H1 (cell line): ENCODE data around the gene SIPA1L3. TPM values are rescaled to one million over a fixed set of nuclear protein-coding genes. Genes with fewer than 3 reads are reported as not detected.

Experiments used
- CTCF ChIA-PET: fragments of 300-600 bp; sonication (Branson Sonifier 250); formaldehyde crosslinking; loops from one replicate; lab custom pipeline; 2021; ENCODE audit not compliant: partially characterized antibody; lab: Charles Lee
- POLR2A ChIA-PET: fragments of 300-600 bp; sonication (Branson Sonifier 250); formaldehyde crosslinking; loops from one replicate; lab custom pipeline; 2021; ENCODE audit warnings: inconsistent platforms; ENCODE audit not compliant: partially characterized antibody; lab: Charles Lee
- DNase-seq, 2 experiments: peaks; one replicate each; pipeline versions ENCODE4 v3.0.0 to v3.0.0-alpha.2; 2010 to 2022; ENCODE audit warnings: low spot score in 2 of 2, low read depth in 1 of 2, mixed read lengths in 1 of 2
- FAIRE-seq: peaks from 2 replicates; lab custom pipeline; 2011; peaks lifted over from hg19 to GRCh38; lab: Jason Lieb, UNC
- H2AFZ ChIP-seq: 2 replicates; pipeline ENCODE4 v1.8.1; 2012; ENCODE audit warnings: low read length, inconsistent platforms
- H2AK5ac ChIP-seq: 2 replicates; pipeline ENCODE4 v1.6.1; 2013; ENCODE audit warnings: low read depth, low read length
- H2BK120ac ChIP-seq: replicated peaks from 2 replicates; pipeline ENCODE3; 2013; ENCODE audit warnings: low read depth, low read length, inconsistent platforms
- H2BK12ac ChIP-seq: 2 replicates; pipeline ENCODE4 v1.6.1; 2013; ENCODE audit warnings: low read depth, low read length
- H2BK15ac ChIP-seq: 2 replicates; pipeline ENCODE4 v1.6.1; 2013; ENCODE audit warnings: low read length
- H2BK20ac ChIP-seq: 2 replicates; pipeline ENCODE4 v1.6.1; 2013; ENCODE audit warnings: low read length
- H2BK5ac ChIP-seq: 2 replicates; pipeline ENCODE4 v1.6.1; 2013; ENCODE audit warnings: low read depth, low read length
- H3K14ac ChIP-seq: 2 replicates; pipeline ENCODE4 v1.6.1; 2013; ENCODE audit warnings: inconsistent platforms; ENCODE audit not compliant: insufficient read length
- H3K18ac ChIP-seq: 2 replicates; pipeline ENCODE4 v1.6.1; 2013; ENCODE audit warnings: low read length; ENCODE audit errors: extremely low read depth
- H3K23ac ChIP-seq: 2 replicates; pipeline ENCODE4 v1.6.1; 2013; ENCODE audit warnings: inconsistent platforms; ENCODE audit not compliant: insufficient read length
- H3K23me2 ChIP-seq: 2 replicates; pipeline ENCODE4 v1.6.1; 2013; ENCODE audit warnings: low read depth, low read length
- H3K27ac ChIP-seq: 2 replicates; pipeline ENCODE4 v1.6.1; 2011; ENCODE audit warnings: low read depth, low read length, inconsistent platforms
- H3K27me3 ChIP-seq, 4 experiments: replicated peaks in 1 of 4; 1 replicate in 1 of 4; 2 replicates in 3 of 4; pipeline versions ENCODE4 v1.6.1 to v1.8.1; 2011 to 2013; ENCODE audit warnings: low read length in 3 of 4, mild to moderate bottlenecking in 3 of 4, inconsistent platforms in 2 of 4, mixed read lengths in 2 of 4, moderate library complexity in 1 of 4; ENCODE audit not compliant: control insufficient read depth in 3 of 4, insufficient read depth in 3 of 4; ENCODE audit errors: extremely low read depth in 1 of 4
- H3K36me3 ChIP-seq, 4 experiments: 2 replicates each; pipeline versions ENCODE4 v1.6.1 to v1.8.1; 2011 to 2013; ENCODE audit warnings: mild to moderate bottlenecking in 4 of 4, low read length in 3 of 4, moderate library complexity in 2 of 4, control low read depth in 1 of 4, inconsistent platforms in 1 of 4; ENCODE audit not compliant: insufficient read depth in 4 of 4, control insufficient read depth in 2 of 4
- H3K4ac ChIP-seq: replicated peaks from 2 replicates; pipeline ENCODE3; 2013; ENCODE audit warnings: low read length, low read depth, mixed read lengths, inconsistent platforms; ENCODE audit not compliant: insufficient read length
- H3K4me1 ChIP-seq, 4 experiments: replicated peaks in 1 of 4; 1 replicate in 1 of 4; 2 replicates in 3 of 4; pipeline versions ENCODE4 v1.6.1 to v1.8.1; 2011 to 2013; ENCODE audit warnings: low read length in 3 of 4, inconsistent platforms in 2 of 4, mixed read lengths in 1 of 4; ENCODE audit not compliant: insufficient read depth in 4 of 4, control insufficient read depth in 3 of 4
- H3K4me2 ChIP-seq, 2 experiments: 2 replicates each; pipeline versions ENCODE4 v1.6.1 to v1.8.1; 2011 to 2013; ENCODE audit warnings: low read depth in 2 of 2, low read length in 2 of 2, control low read depth in 1 of 2, inconsistent platforms in 1 of 2, mild to moderate bottlenecking in 1 of 2; ENCODE audit not compliant: insufficient read depth in 1 of 2
- H3K4me3 ChIP-seq, 4 experiments: fragments of 200-600, 300-600 bp in 1 of 4; sonication (generic), shearing (Covaris generic), sonication (Bioruptor Twin) in 1 of 4; 2 replicates each; pipeline versions ENCODE4 v1.5.1 to v1.8.1; 2011 to 2016; ENCODE audit warnings: low read length in 4 of 4, low read depth in 3 of 4, control low read depth in 2 of 4, inconsistent platforms in 2 of 4, mild to moderate bottlenecking in 2 of 4, mixed read lengths in 1 of 4, moderate library complexity in 1 of 4; ENCODE audit not compliant: insufficient read depth in 2 of 4; ENCODE audit errors: extremely low read depth in 1 of 4
- H3K56ac ChIP-seq: replicated peaks from 2 replicates; pipeline ENCODE3; 2013; ENCODE audit warnings: low read depth, mild to moderate bottlenecking, mixed read lengths, low read length, inconsistent platforms; ENCODE audit not compliant: insufficient read length
- H3K79me1 ChIP-seq: 2 replicates; pipeline ENCODE4 v1.6.1; 2013; ENCODE audit warnings: low read depth, low read length, control low read depth
- H3K79me2 ChIP-seq, 2 experiments: 2 replicates each; pipeline versions ENCODE4 v1.6.1 to v1.8.1; 2012 to 2013; ENCODE audit warnings: low read length in 2 of 2, mild to moderate bottlenecking in 2 of 2, inconsistent platforms in 1 of 2; ENCODE audit not compliant: insufficient read depth in 2 of 2, control insufficient read depth in 1 of 2
- H3K9ac ChIP-seq, 4 experiments: replicated peaks in 1 of 4; 1 replicate in 1 of 4; 2 replicates in 3 of 4; pipeline versions ENCODE4 v1.6.1 to v1.8.1; 2011 to 2013; ENCODE audit warnings: low read depth in 3 of 4, low read length in 3 of 4, control low read depth in 2 of 4, mild to moderate bottlenecking in 2 of 4, moderate library complexity in 2 of 4, inconsistent platforms in 1 of 4; ENCODE audit errors: extremely low read depth in 1 of 4
- H3K9me3 ChIP-seq, 2 experiments: 2 replicates each; pipeline versions ENCODE4 v1.6.1 to v1.8.1; 2012 to 2013; ENCODE audit warnings: mild to moderate bottlenecking in 2 of 2, moderate library complexity in 2 of 2, control low read depth in 1 of 2, inconsistent platforms in 1 of 2, low read depth in 1 of 2, low read length in 1 of 2, mixed read lengths in 1 of 2; ENCODE audit not compliant: insufficient read depth in 2 of 2
- H4K20me1 ChIP-seq, 2 experiments: replicated peaks in 1 of 2; 2 replicates each; pipeline versions ENCODE3 to v1.8.1; 2011 to 2013; ENCODE audit warnings: inconsistent platforms in 2 of 2, low read length in 2 of 2, mild to moderate bottlenecking in 1 of 2; ENCODE audit not compliant: insufficient read depth in 2 of 2, control insufficient read depth in 1 of 2
- H4K5ac ChIP-seq: 2 replicates; pipeline ENCODE4 v1.6.1; 2013; ENCODE audit warnings: low read length, low read depth, mixed read lengths, inconsistent platforms; ENCODE audit not compliant: insufficient read length
- H4K8ac ChIP-seq: 2 replicates; pipeline ENCODE4 v1.8.0; 2013; ENCODE audit warnings: mild to moderate bottlenecking, moderate library complexity, low read length, inconsistent platforms; ENCODE audit not compliant: insufficient read depth; ENCODE audit errors: extremely low read depth
- H4K91ac ChIP-seq: replicated peaks from 2 replicates; pipeline ENCODE3; 2013; ENCODE audit warnings: low read length, mixed read lengths, inconsistent platforms; ENCODE audit not compliant: insufficient read length
- ASH2L ChIP-seq: fragments of 200-600, 300-600 bp; sonication (generic); IDR thresholded peaks from one replicate; pipeline ENCODE4 v1.7.1; 2017; ENCODE audit warnings: low read length
- ATF2 ChIP-seq: IDR thresholded peaks from 2 replicates; pipeline ENCODE4 v1.6.1; 2012; ENCODE audit warnings: low read length, inconsistent platforms
- CBX8 ChIP-seq: fragments of 300-800, 300-1000 bp; sonication (generic); IDR thresholded peaks from 2 replicates; pipeline ENCODE4 v1.7.1; 2016; ENCODE audit warnings: low read depth, low read length, borderline replicate concordance
- CTBP2 ChIP-seq: IDR thresholded peaks from 2 replicates; pipeline ENCODE4 v1.7.0; 2011; ENCODE audit warnings: borderline replicate concordance, mild to moderate bottlenecking, moderate library complexity, mixed read lengths, low read length; ENCODE audit not compliant: insufficient read depth, insufficient read length
- GABPA ChIP-seq: IDR thresholded peaks from 2 replicates; pipeline ENCODE4 v1.6.1; 2011; ENCODE audit warnings: mild to moderate bottlenecking, low read length, moderate library complexity, borderline replicate concordance; ENCODE audit not compliant: insufficient read depth
- KDM4A ChIP-seq: IDR thresholded peaks from one replicate; pipeline ENCODE4 v1.7.1; 2012; ENCODE audit warnings: low read depth, mild to moderate bottlenecking, moderate library complexity, low read length, inconsistent platforms; ENCODE audit not compliant: severe bottlenecking
- NANOG ChIP-seq: IDR thresholded peaks from 2 replicates; pipeline ENCODE4 v1.6.1; 2011; ENCODE audit warnings: low read length, low read depth, mild to moderate bottlenecking, inconsistent platforms; ENCODE audit not compliant: insufficient read depth, poor library complexity, severe bottlenecking
- POU5F1 ChIP-seq: IDR thresholded peaks from 2 replicates; pipeline ENCODE4 v1.6.1; 2011; ENCODE audit warnings: low read depth, mild to moderate bottlenecking, low read length, moderate library complexity
- RNF2 ChIP-seq: fragments of 200-900, 300-1000 bp; sonication (generic); IDR thresholded peaks from 2 replicates; pipeline ENCODE4 v1.7.1; 2016; ENCODE audit warnings: borderline replicate concordance, low read depth, mild to moderate bottlenecking, antibody characterized with exemption, low read length; ENCODE audit not compliant: poor library complexity, severe bottlenecking; ENCODE audit errors: missing control alignments
- SAP30 ChIP-seq: fragments of 300-600 bp; sonication (generic); IDR thresholded peaks from 2 replicates; pipeline ENCODE4 v1.7.1; 2012; ENCODE audit warnings: low read length, moderate library complexity, mild to moderate bottlenecking, inconsistent platforms; ENCODE audit not compliant: insufficient read depth, insufficient replicate concordance
- YY1 ChIP-seq: IDR thresholded peaks from 2 replicates; pipeline ENCODE4 v1.6.1; 2011; ENCODE audit warnings: low read depth, mild to moderate bottlenecking, low read length
- WGBS, 2 experiments: shearing (Covaris generic) in 1 of 2; methylation state at CpG; one replicate each; pipeline versions ENCODE4 v1.1.6 to v1.1.7; 2013 to 2015; ENCODE audit warnings: low lambda C conversion rate in 2 of 2, mixed read lengths in 2 of 2, inconsistent platforms in 1 of 2, low coverage in 1 of 2, missing lambda C conversion rate in 1 of 2; ENCODE audit not compliant: insufficient replicate concordance in 2 of 2, insufficient coverage in 1 of 2, insufficient read length in 1 of 2; ENCODE audit errors: extremely low coverage in 1 of 2, missing lambda C conversion rate in 1 of 2; 5-methylcytosine and 5-hydroxymethylcytosine counted together
- polyA plus RNA-seq, 7 experiments: library from polyadenylated mRNA; depleted of rRNA in 3 of 7; stranded (reverse) in 5 of 7; unstranded in 2 of 7; fragments of >200 nt in 5 of 7; fragments of 200-250 nt in 2 of 7; gene quantifications; 1 replicate in 5 of 7; 2 replicates in 1 of 7; 4 replicates in 1 of 7; pipeline versions ENCODE4 v1.2.1 to v1.2.3, GENCODE V29; 2011 to 2013; ENCODE audit warnings: missing spikeins in 2 of 7, mixed read lengths in 2 of 7
- total RNA-seq: library from RNA; stranded (reverse); fragmentation: NEBNext Ultra II Directional; extraction: Animal tissue kit (Norgen Biotek cat#: 25700); gene quantifications from 2 replicates; pipeline ENCODE4 v1.2.1, GENCODE V29; 2021

Gene SIPA1L3
- total and polyA plus RNA-seq, 2 of the 8 experiments (the other 6 are each of a cell fraction or from before 2014, with no cell fraction given): 15.0 to 54.9 TPM

- Histone ChIP-seq H3K14ac (no peak overlapping the region), H3K4me3 (no peak overlapping the region), H3K36me3 (peaks cover 0 to 3% (median 0%) of the 10 kb centered on the region in 4 experiments; a peak in 2 of 8 replicates), H3K23ac (no peak overlapping the region), H2BK20ac (no peak overlapping the region), H2BK15ac (no peak overlapping the region), H3K27me3 (no peaks in the 10 kb centered on the region), H3K4ac (no peak overlapping the region), H4K5ac (no peak overlapping the region), H3K9ac (no peak overlapping the region), H2BK120ac (no peak overlapping the region), H2AFZ (no peak overlapping the region), H3K23me2 (no peaks in the 10 kb centered on the region), H2AK5ac (no peak overlapping the region), H2BK12ac (no peak overlapping the region), H3K79me1 (no peaks in the 10 kb centered on the region; the same call in 1 of the 2 replicates), H3K79me2 (no peaks in the 10 kb centered on the region), H3K9me3 (no peaks in the 10 kb centered on the region), H4K8ac (no peak overlapping the region), H4K91ac (no peak overlapping the region), H3K18ac (no peak overlapping the region), H3K4me2 (no peak overlapping the region), H3K27ac (no peak overlapping the region), H4K20me1 (peaks cover 0 to 12% of the 10 kb centered on the region in 2 experiments), H3K4me1 (peaks cover 0 to 2% (median 0%) of the 10 kb centered on the region in 4 experiments; a peak in 3 of 7 replicates), H3K56ac (no peak overlapping the region), H2BK5ac (no peak overlapping the region; the same call in 1 of the 2 replicates)
- 94% methylated on average over 6 of the region's 6 CpGs; no CpG with 5 or more reads in 1 of the 2 experiments for WGBS, 2 experiments
- ChIA-PET POLR2A (interaction anchor here (0.7 kb wide), 1 partner anchor 495 kb away, joined by 3 read pairs; no protein-coding TSS in a partner anchor), CTCF (interaction anchor here (0.6 to 2.3 kb wide), 4 partner anchors 20 to 189 kb away, joined by 4 to 9 read pairs (median 4); no protein-coding TSS in a partner anchor)
- no peak for DNase-seq
- no peak for FAIRE-seq
- TF ChIP-seq YY1 (no peak), ATF2 (no peak), ASH2L (no peak), NANOG (no peak), KDM4A (no peak), CBX8 (no peak), CTBP2 (no peak), GABPA (no peak), POU5F1 (no peak), SAP30 (no peak), RNF2 (no peak)
Observed at GRCh38 chr19:38093587-38093986, 186.6 kb downstream of the SIPA1L3 start.
